ENCODE measurements around the gene FEN1. TPM values are rescaled to one million over a fixed set of nuclear protein-coding genes. Genes with fewer than 3 reads are reported as not detected.
A peak's percentile ranks its signal among the peaks of the same experiment; 100 is the strongest.

Gene FEN1
- total RNA-seq, 1 donor from 2014 or later = 130 TPM

DNA sequence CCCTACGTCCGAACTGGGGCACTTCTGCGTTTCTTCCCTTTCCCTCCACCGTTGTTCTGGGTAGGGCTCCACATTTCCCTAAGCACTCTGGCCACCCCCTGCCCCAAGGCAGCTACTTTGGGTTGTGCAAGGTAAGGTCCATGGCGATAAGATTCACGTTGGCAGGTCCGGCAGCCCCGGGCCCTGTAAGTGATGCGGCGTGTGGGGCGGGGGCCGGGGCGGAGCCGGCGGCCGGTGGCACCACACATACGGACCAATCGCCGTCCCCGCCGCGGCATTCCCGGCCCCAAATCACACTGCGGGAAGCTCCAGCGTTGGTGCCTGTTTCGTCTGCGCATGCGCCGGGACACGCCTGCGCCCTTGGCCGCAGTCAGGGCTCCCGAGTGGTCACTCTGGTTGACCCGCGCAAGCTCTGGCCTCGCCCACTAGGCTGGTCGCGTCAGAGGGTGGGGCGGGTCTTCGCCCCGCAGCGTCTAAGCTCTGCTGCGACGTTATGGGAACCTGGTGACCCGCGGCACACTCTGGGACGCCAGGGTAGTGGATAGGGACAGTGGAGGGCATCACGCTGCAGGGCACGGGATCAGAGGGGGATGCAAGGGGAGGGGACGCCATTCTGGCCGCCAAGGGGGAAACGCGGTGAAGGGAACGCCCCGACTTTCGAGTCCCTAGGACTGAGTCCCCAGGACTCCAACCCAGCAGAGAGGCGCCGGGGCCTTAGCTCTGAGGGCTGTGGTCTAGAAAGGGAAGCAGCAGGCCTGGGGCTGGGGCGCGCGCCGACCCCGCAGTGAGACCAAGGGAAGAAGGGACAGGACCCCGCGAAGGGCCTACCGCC is 22.5 kb downstream of the FEN1 start:
- H3K27ac Mint-ChIP-seq = peak overlapping the region; percentile 97
- DNase-seq (ENCODE audit: low spot score) = peak; percentile 78
- no peaks in the 10 kb centered on the region for H3K9me3 Mint-ChIP-seq
- peaks cover 22% of the 10 kb centered on the region for H3K4me1 Mint-ChIP-seq (ENCODE audit: low read depth)
- no peaks in the 10 kb centered on the region for H3K27me3 Mint-ChIP-seq (ENCODE audit: low read depth)
- intact Hi-C loops (cut with micrococcal nuclease) = loop anchor here (1.0 kb wide), 2 partner anchors 19 to 23 kb away; partner anchors contain the start of genes FEN1 and TMEM258
- H3K36me3 Mint-ChIP-seq (ENCODE audit: low read depth) = peaks cover 55% of the 10 kb centered on the region
- H3K4me3 Mint-ChIP-seq (ENCODE audit: low read depth) = peak overlapping the region; percentile 99

GRCh38 chr11:61815790-61816735 is 23.4 kb downstream of the FEN1 start:
- Mint-ChIP-seq H3K36me3 (ENCODE audit: low read depth) (peaks cover 46% of the 10 kb centered on the region), H3K27me3 (ENCODE audit: low read depth) (no peaks in the 10 kb centered on the region), H3K9me3 (no peaks in the 10 kb centered on the region), H3K27ac (peak overlapping the region; percentile 96), H3K4me1 (ENCODE audit: low read depth) (peaks cover 22% of the 10 kb centered on the region), H3K4me3 (ENCODE audit: low read depth) (peak overlapping the region; percentile 99)
- DNase-seq (ENCODE audit: low spot score) = peak; percentile 62
- intact Hi-C loops (cut with micrococcal nuclease) = loop anchor here (1.0 to 2.0 kb wide), 5 partner anchors 12 to 829 kb away; partner anchors contain the start of genes FADS2, FEN1 and TMEM258

- intact Hi-C loops (cut with micrococcal nuclease) = loop anchor here (1.0 to 2.0 kb wide), 3 partner anchors 11 to 830 kb away; partner anchors contain the start of gene FADS2
- Mint-ChIP-seq H3K27me3 (ENCODE audit: low read depth) (no peaks in the 10 kb centered on the region), H3K36me3 (ENCODE audit: low read depth) (peaks cover 40% of the 10 kb centered on the region), H3K27ac (peak within 1 kb of the TSS; percentile 96), H3K4me1 (ENCODE audit: low read depth) (peaks cover 20% of the 10 kb centered on the region), H3K9me3 (no peaks in the 10 kb centered on the region), H3K4me3 (ENCODE audit: low read depth) (peak within 1 kb of the TSS; percentile 99)
- DNase-seq (ENCODE audit: low spot score) = peak; percentile 84
Measured at GRCh38 chr11:61816736-61817455, 24.2 kb downstream of the FEN1 start, which contains the start of gene FADS1. TSS of gene FADS1 (minus strand) at chr11:61817003. CDS start at chr11:61816929, 74 bp downstream.

DNA sequence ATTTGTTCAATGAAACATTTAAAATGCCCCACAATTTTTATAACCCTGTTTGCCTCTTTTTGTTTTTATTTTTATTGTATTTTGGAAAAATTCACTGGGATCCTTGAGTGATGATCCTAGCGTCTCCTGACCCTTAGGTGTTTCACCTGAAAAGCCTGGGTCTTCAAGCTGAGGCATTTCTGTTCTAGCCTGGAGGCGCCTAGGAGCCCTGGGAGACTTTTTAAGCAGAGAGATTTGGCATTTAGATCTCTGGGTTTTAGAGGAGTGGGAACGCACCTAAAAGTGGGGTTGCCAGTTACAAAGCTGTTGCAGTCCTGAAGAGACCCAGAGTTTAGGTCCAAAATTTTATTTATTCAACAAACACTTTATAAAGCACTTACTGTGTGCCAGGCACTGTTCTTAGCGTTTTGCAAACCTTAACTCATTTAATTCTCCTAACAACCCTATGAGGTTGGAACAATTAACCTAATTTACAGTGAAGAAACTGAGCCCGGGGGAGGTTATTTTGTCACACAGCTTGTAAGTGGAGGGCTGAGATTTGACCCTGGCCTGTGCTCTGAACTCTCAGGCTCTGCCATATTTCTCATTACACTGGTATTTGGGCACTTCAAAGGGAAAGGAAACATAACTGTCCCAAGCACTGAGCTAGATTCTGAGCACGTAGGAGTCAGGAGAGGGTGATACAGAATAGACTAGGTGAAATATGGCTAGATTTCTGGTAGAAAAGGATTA is 24.9 kb downstream of the FEN1 start:
- H3K27ac Mint-ChIP-seq = peak overlapping the region; percentile 12
- peaks cover 32% of the 10 kb centered on the region for H3K36me3 Mint-ChIP-seq (ENCODE audit: low read depth)
- H3K4me3 Mint-ChIP-seq (ENCODE audit: low read depth) = peak overlapping the region; percentile 99
- intact Hi-C loops (cut with micrococcal nuclease) = loop anchor here (2.0 kb wide), 1 partner anchor 831 kb away; no protein-coding TSS in a partner anchor
- H3K27me3 Mint-ChIP-seq (ENCODE audit: low read depth) = no peaks in the 10 kb centered on the region
- peaks cover 19% of the 10 kb centered on the region for H3K4me1 Mint-ChIP-seq (ENCODE audit: low read depth)
- no peak for DNase-seq (ENCODE audit: low spot score)
- H3K9me3 Mint-ChIP-seq = no peaks in the 10 kb centered on the region

GRCh38 chr11:61820174-61820573 is 27.5 kb downstream of the FEN1 start:
- H3K36me3 Mint-ChIP-seq (ENCODE audit: low read depth) = peaks cover 10% of the 10 kb centered on the region
- no peaks in the 10 kb centered on the region for H3K9me3 Mint-ChIP-seq
- H3K4me3 Mint-ChIP-seq (ENCODE audit: low read depth) = no peak overlapping the region
- no peak overlapping the region for H3K27ac Mint-ChIP-seq
- no peaks in the 10 kb centered on the region for H3K27me3 Mint-ChIP-seq (ENCODE audit: low read depth)
- intact Hi-C loops (cut with micrococcal nuclease) = no loop called here
- no peak for DNase-seq (ENCODE audit: low spot score)
- H3K4me1 Mint-ChIP-seq (ENCODE audit: low read depth) = peaks cover 7% of the 10 kb centered on the region

GRCh38 chr11:61826930-61827570 is 34.3 kb downstream of the FEN1 start:
- H3K27ac Mint-ChIP-seq = peak overlapping the region; percentile 95
- H3K4me3 Mint-ChIP-seq (ENCODE audit: low read depth) = peak overlapping the region; percentile 97
- H3K9me3 Mint-ChIP-seq = no peaks in the 10 kb centered on the region
- no peak for DNase-seq (ENCODE audit: low spot score)
- H3K4me1 Mint-ChIP-seq (ENCODE audit: low read depth) = peaks cover 38% of the 10 kb centered on the region
- H3K36me3 Mint-ChIP-seq (ENCODE audit: low read depth) = peaks cover 39% of the 10 kb centered on the region
- no peaks in the 10 kb centered on the region for H3K27me3 Mint-ChIP-seq (ENCODE audit: low read depth)
- intact Hi-C loops (cut with micrococcal nuclease) = no loop called here

DNA sequence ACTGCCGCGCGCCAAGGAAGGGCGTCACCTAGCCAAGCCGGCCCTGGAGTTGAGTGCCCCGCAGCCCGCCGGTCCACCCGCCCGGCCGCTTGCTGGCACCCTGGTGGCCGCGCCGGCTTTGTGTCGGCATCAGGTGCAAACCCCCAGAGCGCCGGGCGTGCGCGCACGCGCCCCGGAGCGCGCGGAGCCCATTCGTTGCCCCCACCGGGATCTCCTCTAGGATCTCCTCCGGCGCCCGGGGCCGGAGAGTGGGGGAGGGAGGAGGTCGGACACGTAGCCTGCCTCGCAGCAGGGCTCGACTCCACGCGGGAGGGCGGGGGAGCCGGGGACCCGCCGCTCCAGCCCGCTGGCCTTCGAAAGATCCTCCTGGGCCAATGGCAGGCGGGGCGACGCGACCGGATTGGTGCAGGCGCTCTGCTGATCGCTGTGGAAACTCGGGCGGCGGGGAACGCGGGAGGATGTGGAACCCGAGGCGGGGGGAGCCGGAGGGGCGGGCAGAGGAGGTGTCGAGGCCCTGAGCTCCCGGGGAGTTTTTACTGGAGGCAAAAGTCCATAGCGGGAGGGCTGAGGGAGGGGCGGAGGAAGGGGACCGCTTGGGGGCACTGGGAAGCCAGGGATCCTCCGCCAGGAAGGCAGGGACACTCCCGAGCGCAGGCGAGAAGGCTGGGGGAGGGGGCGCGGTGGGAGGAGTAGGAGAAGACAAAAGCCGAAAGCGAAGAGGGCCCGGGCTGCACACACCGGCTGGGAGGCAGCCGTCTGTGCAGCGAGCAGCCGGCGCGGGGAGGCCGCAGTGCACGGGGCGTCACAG is 35.1 kb downstream of the FEN1 start, which contains the start of gene FADS2:
FADS2 (plus strand) TSS at position 730 of the 808 bp plus-strand sequence. CDS start 91 bp downstream, outside the sequence.
- Mint-ChIP-seq H3K27me3 (ENCODE audit: low read depth) (no peaks in the 10 kb centered on the region), H3K4me3 (ENCODE audit: low read depth) (peak within 1 kb of the TSS; percentile 97), H3K27ac (peak within 1 kb of the TSS; percentile 95), H3K9me3 (no peaks in the 10 kb centered on the region), H3K36me3 (ENCODE audit: low read depth) (peaks cover 45% of the 10 kb centered on the region), H3K4me1 (ENCODE audit: low read depth) (peaks cover 44% of the 10 kb centered on the region)
- intact Hi-C loops (cut with micrococcal nuclease) = loop anchor here (1.0 kb wide), 2 partner anchors 11 to 30 kb away; no protein-coding TSS in a partner anchor
- peak; percentile 91 for DNase-seq (ENCODE audit: low spot score)

GRCh38 chr11:61828379-61828628 is 35.6 kb downstream of the FEN1 start:
- Mint-ChIP-seq H3K4me1 (ENCODE audit: low read depth) (peaks cover 49% of the 10 kb centered on the region), H3K36me3 (ENCODE audit: low read depth) (peaks cover 49% of the 10 kb centered on the region), H3K9me3 (no peaks in the 10 kb centered on the region), H3K27ac (peak overlapping the region; percentile 95), H3K27me3 (ENCODE audit: low read depth) (no peaks in the 10 kb centered on the region), H3K4me3 (ENCODE audit: low read depth) (peak overlapping the region; percentile 97)
- no peak for DNase-seq (ENCODE audit: low spot score)
- intact Hi-C loops (cut with micrococcal nuclease) = loop anchor here (1.0 kb wide), 2 partner anchors 12 to 31 kb away; no protein-coding TSS in a partner anchor

GRCh38 chr11:61828629-61829407 is 36.1 kb downstream of the FEN1 start:
- Mint-ChIP-seq H3K4me3 (ENCODE audit: low read depth) (peak overlapping the region; percentile 97), H3K9me3 (no peaks in the 10 kb centered on the region), H3K27ac (peak overlapping the region; percentile 95), H3K27me3 (ENCODE audit: low read depth) (no peaks in the 10 kb centered on the region), H3K36me3 (ENCODE audit: low read depth) (peaks cover 55% of the 10 kb centered on the region), H3K4me1 (ENCODE audit: low read depth) (peaks cover 54% of the 10 kb centered on the region)
- intact Hi-C loops (cut with micrococcal nuclease) = loop anchor here (1.0 kb wide), 2 partner anchors 13 to 32 kb away; no protein-coding TSS in a partner anchor
- peak; percentile 53 for DNase-seq (ENCODE audit: low spot score)

DNA sequence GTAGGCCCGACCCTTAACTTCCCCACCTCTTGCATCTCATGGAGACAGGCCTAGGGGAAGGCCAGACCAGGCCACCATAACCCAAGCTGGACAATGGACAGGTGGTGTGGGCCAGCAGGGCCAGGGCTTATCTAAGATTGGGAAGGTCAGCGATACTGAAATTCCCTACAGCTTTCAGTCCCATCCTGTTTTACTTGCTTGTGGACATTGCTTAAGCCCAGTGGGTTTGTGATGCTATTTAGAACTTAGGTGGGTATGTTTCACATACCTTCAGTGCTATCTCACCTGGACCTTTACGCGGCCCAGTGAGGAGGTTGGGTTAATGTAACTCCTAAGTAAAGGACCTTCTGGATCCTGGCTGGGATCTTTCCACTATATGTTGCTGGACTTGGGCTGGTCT is 37.1 kb downstream of the FEN1 start:
- H3K27me3 Mint-ChIP-seq (ENCODE audit: low read depth) = no peaks in the 10 kb centered on the region
- DNase-seq (ENCODE audit: low spot score) = no peak
- peak overlapping the region; percentile 97 for H3K4me3 Mint-ChIP-seq (ENCODE audit: low read depth)
- intact Hi-C loops (cut with micrococcal nuclease) = loop anchor here (5.0 kb wide), 1 partner anchor 142 kb away; no protein-coding TSS in a partner anchor
- peak overlapping the region; percentile 95 for H3K27ac Mint-ChIP-seq
- H3K36me3 Mint-ChIP-seq (ENCODE audit: low read depth) = peaks cover 57% of the 10 kb centered on the region
- peaks cover 60% of the 10 kb centered on the region for H3K4me1 Mint-ChIP-seq (ENCODE audit: low read depth)
- no peaks in the 10 kb centered on the region for H3K9me3 Mint-ChIP-seq

All from activated T-helper 2 cell treated with anti-CD3 and anti-CD28 coated beads, Interferon-gamma antibody, Interleukin-2, Interleukin-4, amounts not matched to agents 10 μg/mL and 5 μg/mL and 100 μg/mL, durations not matched to agents 14 hours and 24 hours and 36 hours (primary cell).